ENCODE measurements around the gene DPP4.
"Not testable (repeated sequence)": the region's sequence is repeated elsewhere in the genome, so short reads cannot be mapped to it uniquely, and the experiment has no call there.

The DPP4 gene

DNA sequence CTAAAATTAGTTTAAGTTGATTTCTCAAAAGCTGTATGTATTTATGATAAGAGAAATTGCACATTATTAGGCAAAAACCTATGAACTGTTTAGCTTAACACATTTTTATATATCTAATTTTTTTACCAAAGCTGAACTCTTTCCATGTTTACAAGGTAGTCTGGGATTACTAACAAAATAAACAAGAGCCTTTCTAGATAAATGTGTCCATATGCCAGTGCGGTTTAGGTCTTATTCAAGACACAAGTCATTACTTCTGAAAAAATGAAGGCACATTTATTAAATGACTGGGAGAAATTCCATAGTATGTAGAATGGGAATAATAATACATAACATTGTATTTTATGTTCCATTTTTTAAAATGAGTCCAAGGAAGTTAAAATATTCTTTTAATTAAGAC is 82.0 kb downstream of the DPP4 start:
- no peak for DNase-seq (ENCODE audit: low read depth in 2 of 2)

DNA sequence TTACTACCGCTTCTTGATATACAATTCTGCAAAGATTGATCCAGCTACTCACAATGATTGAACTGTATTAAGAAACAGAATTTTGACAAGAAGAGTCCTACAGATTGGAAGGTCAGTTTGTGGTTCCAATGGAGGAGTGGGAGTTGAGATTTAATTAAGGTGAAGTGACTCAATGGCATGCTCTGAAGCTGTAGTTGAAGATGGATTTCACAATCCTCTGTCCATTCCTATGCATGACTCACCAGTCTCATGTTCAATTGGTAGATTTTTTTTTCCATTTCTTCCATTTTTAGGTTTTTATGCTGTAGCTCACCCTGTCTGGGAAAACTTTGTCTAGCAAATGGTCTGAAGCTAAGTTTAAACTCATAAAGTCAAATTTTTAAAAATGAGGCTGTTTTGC is 83.3 kb downstream of the DPP4 start:
- DNase-seq (ENCODE audit: low read depth in 2 of 2) = no peak

- no peak for DNase-seq (ENCODE audit: low read depth in 2 of 2)
Measured at GRCh38 chr2:161990036-161990435, 84.0 kb downstream of the DPP4 start.

- no peak for DNase-seq (ENCODE audit: low read depth in 2 of 2)
Measured at GRCh38 chr2:161988589-161988988, 85.4 kb downstream of the DPP4 start.

GRCh38 chr2:161987311-161987710 is 86.7 kb downstream of the DPP4 start:
- no peak for DNase-seq (ENCODE audit: low read depth in 2 of 2)

DNA sequence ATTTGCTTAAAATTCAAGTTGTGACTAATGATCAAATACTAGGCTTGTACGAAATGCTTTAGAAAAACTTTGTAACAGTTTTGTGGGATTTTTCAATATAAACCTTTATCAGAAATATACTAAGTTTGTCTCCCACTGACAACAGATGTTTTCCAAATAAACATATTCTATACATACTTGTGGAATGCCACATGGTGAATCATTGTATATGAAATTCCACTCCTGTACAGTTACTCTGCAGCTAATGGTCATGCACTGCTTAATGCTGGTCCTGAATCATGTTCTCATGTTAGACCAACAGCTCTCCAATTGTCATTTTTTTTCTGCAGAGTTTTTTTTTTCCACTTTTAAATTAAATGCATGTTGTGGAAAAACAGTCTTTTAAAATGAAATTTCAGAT is 90.1 kb downstream of the DPP4 start:
- no peak for DNase-seq (ENCODE audit: low read depth in 2 of 2)

- no peak for DNase-seq (ENCODE audit: low read depth in 2 of 2)
Measured at GRCh38 chr2:161983331-161983651, 90.7 kb downstream of the DPP4 start.

GRCh38 chr2:161982548-161983330 is 91.3 kb downstream of the DPP4 start:
- DNase-seq (ENCODE audit: low read depth in 2 of 2) = no peak

GRCh38 chr2:161981679-161982250 is 92.2 kb downstream of the DPP4 start:
- no peak for DNase-seq (ENCODE audit: low read depth in 2 of 2)

GRCh38 chr2:161980976-161981375 is 93.0 kb downstream of the DPP4 start:
- no peak for DNase-seq (ENCODE audit: low read depth in 2 of 2)

GRCh38 chr2:161979490-161979889 is 94.5 kb downstream of the DPP4 start:
- no peak for DNase-seq (ENCODE audit: low read depth in 2 of 2)

- not testable (repeated sequence) for DNase-seq (ENCODE audit: low read depth in 2 of 2)
Measured at GRCh38 chr2:161977926-161978325, 96.1 kb downstream of the DPP4 start.

GRCh38 chr2:161976917-161977316 is 97.1 kb downstream of the DPP4 start:
- DNase-seq (ENCODE audit: low read depth in 2 of 2) = no peak

DNA sequence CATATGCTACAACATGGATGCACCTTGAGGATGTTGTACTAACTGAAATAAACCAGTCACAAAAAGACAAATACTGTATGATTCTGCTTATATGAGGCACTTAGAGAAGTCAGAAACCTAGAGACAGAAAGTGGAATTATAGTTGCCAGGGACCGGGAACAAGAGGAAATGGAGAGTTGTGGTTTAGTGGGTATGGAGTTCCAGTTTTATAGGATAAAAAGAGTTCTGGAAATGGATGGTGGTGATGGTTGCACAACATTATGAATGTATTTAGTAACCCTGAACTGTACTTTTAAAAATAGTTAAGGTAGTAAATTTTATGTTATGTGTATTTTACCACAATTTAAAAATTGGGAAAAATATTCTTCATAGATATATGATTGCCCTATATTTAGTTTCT is 97.7 kb downstream of the DPP4 start:
- DNase-seq (ENCODE audit: low read depth in 2 of 2) = no peak

DNA sequence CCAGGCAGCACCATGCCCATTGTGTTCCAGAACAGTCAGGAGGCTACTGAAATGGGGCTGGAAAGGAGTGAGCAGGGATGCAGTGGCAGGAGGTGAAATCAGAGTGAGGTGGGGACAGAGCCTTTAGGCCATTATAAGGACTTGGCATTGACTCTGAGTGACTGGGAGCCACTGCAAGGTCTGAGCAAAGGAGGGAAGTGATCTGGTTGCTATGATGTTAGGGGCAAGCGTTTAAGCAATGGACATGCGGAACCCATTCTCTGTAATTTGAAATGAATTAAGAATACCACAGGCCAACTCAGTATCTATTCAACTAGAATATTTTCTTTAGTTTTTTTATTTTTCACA is 98.2 kb downstream of the DPP4 start:
- DNase-seq (ENCODE audit: low read depth in 2 of 2) = no peak

- no peak for DNase-seq (ENCODE audit: low read depth in 2 of 2)
Measured at GRCh38 chr2:161975062-161975812, 98.8 kb downstream of the DPP4 start.

DNA sequence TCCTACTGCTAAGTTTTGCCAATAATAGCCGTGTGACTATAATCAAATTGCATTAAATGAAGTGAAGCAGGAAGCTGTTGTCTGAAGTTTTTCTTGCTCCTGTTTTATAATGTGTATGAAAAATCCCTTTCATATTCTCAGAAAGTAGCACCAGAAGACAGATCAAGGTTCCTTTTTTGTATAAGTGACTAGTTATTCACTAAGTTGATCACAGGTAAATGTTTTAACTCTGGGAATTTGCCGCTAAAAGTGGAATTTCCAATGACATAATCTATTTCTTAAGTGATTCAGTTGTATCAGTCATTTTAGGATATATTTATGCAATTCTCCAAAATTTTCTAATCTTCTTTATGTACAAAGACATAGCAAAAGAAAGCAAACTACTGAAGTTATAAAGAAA is 99.6 kb downstream of the DPP4 start:
- no peak for DNase-seq (ENCODE audit: low read depth in 2 of 2)

- DNase-seq (ENCODE audit: low read depth in 2 of 2) = no peak
Measured at GRCh38 chr2:161972866-161973265, 101.1 kb downstream of the DPP4 start.

DNA sequence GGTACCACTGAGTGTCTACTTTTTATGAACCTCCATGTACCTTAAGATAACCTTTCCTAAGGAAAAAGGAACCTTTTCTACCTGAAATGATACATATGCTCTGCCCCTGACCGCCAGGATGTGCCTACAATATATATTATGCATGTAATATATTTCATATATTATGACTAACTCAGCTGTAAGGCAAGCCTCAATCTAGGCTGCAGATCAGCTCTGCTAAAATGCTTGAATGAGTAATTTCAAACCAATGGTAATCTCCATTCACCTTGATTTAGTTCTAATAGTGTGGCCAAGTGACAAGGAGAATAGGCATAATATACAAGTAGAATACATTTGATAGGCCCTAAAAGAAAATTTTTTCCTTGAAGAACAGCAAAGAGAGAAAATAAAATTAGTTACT is 101.8 kb downstream of the DPP4 start:
- no peak for DNase-seq (ENCODE audit: low read depth in 2 of 2)

DNA sequence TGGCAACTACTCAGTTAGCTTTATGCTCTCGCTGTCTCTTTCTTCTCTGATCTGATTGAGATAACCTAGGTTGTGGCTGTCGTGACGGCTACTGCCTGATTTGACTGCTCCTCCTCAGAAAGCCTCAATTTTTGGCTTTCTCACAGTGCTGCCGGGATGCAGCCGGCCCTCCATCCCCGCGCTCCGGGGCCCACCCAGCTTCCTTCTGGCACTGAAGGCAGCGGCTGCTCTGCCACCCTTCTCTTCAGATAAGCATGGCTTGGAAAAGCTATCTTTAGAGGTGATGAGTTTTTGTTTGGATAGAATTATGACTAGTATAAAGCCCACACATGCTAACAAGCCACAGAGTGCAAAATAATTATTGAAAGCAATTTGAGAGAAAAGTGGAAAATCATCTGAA is 102.5 kb downstream of the DPP4 start:
- no peak for DNase-seq (ENCODE audit: low read depth in 2 of 2)

DNA sequence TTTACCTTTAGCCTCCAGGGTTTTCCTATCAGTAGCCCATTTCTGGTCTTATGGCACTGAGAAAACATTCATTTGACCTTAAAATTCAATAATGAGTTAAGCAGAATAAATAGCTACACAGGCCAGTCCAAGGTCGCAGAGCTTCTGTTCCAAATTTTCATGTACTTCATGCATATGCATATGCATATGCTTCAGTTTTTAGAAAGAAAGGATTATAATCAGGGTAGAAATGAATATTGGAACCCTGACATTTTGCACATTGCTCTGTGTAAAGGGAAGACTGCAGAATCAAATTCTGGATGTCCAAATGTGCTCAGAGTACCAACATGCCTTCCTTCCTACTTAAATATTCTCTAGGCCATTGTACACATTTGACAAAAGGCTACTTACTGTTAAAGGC is 104.9 kb downstream of the DPP4 start:
- no peak for DNase-seq (ENCODE audit: low read depth in 2 of 2)

DNA sequence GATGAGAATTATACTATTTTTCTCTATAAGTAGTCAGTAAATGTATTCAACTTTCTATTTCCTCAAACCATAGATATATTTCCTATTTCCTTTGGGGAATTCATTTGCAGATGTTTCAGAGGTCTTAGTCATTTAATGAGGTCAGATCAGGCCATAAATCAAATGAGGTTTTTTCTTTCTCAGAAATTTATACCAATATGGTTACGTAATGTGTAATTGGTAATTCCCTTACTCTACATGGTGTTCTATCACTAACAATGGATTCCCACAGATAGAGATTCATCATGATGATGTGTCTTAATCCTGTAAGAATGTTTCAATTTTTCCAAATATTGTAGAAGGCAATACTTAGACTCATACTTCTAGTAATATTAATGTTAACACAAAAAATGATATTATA is 108.0 kb downstream of the DPP4 start:
- DNase-seq (ENCODE audit: low read depth in 2 of 2) = no peak

GRCh38 chr2:161964160-161964559 is 109.9 kb downstream of the DPP4 start:
- no peak for DNase-seq (ENCODE audit: low read depth in 2 of 2)

Measured in activated CD4-positive, alpha-beta T cell treated with anti-CD3 and anti-CD28 coated beads for 24 hours (primary cell).